Endothelial cell of umbilical vein (primary cell): Measurements from ENCODE around the gene GUCY1B1. TPM values are rescaled to one million over a fixed set of nuclear protein-coding genes. Genes with fewer than 3 reads are reported as not detected.

Source experiments
- BruUV-seq: library from RNA; stranded (reverse); fragments of 400-500 nt; replicated peaks from 2 replicates; lab custom pipeline; 2021; lab: Mats Ljungman, UMichigan
- CTCF ChIA-PET: fragments of 300-600, 350-600 bp; sonication (Branson Sonifier 250); formaldehyde crosslinking; loops from one replicate; lab custom pipeline; 2021; ENCODE audit warnings: antibody characterized with exemption, inconsistent platforms; lab: Charles Lee
- POLR2A ChIA-PET: fragments of 300-600, 350-600 bp; sonication (Branson Sonifier 250); formaldehyde crosslinking; loops from one replicate; lab custom pipeline; 2021; ENCODE audit warnings: antibody characterized with exemption, inconsistent platforms; lab: Charles Lee
- DNase-seq: peaks from one replicate; pipeline ENCODE4 v3.0.0-alpha.2; 2011; ENCODE audit warnings: low read depth, low spot score
- FAIRE-seq: peaks from 2 replicates; lab custom pipeline; 2011; peaks lifted over from hg19 to GRCh38; lab: Jason Lieb, UNC
- H2AFZ ChIP-seq: 2 replicates; pipeline ENCODE4 v1.6.0; 2012; ENCODE audit warnings: low read depth, low read length, control low read depth, inconsistent platforms
- H3K27ac ChIP-seq: 2 replicates; pipeline ENCODE4 v1.5.1; 2011; ENCODE audit warnings: low read depth, mild to moderate bottlenecking, control low read depth, low read length, moderate library complexity; ENCODE audit not compliant: insufficient read depth
- H3K27me3 ChIP-seq, 2 experiments: 2 replicates each; pipeline versions ENCODE4 v1.6.0 to v1.6.1; 2011; ENCODE audit warnings: low read length in 2 of 2, mixed read lengths in 1 of 2; ENCODE audit not compliant: control insufficient read depth in 2 of 2, insufficient read depth in 2 of 2
- H3K36me3 ChIP-seq, 2 experiments: 2 replicates in 1 of 2; 3 replicates in 1 of 2; pipeline ENCODE4 v1.5.1; 2011; ENCODE audit warnings: low read length in 2 of 2, mild to moderate bottlenecking in 1 of 2, moderate library complexity in 1 of 2; ENCODE audit not compliant: control insufficient read depth in 2 of 2, insufficient read depth in 2 of 2; ENCODE audit errors: extremely low read depth in 1 of 2
- H3K4me1 ChIP-seq: 3 replicates; pipeline ENCODE4 v1.5.1; 2011; ENCODE audit warnings: mild to moderate bottlenecking, low read length; ENCODE audit not compliant: control insufficient read depth, insufficient read depth; ENCODE audit errors: extremely low read depth
- H3K4me2 ChIP-seq: 2 replicates; pipeline ENCODE4 v1.6.1; 2011; ENCODE audit warnings: low read length, control low read depth, mixed read lengths; ENCODE audit not compliant: insufficient read depth
- H3K4me3 ChIP-seq, 3 experiments: fragments of 200-600 bp in 1 of 3; sonication (generic), shearing (Covaris generic) in 1 of 3; replicated peaks in 1 of 3; 2 replicates each; pipeline ENCODE4 v1.5.1; 2011 to 2016; ENCODE audit warnings: control low read depth in 3 of 3, low read length in 3 of 3, mild to moderate bottlenecking in 2 of 3, inconsistent platforms in 1 of 3, low read depth in 1 of 3, moderate library complexity in 1 of 3; ENCODE audit not compliant: insufficient read depth in 1 of 3
- H3K79me2 ChIP-seq: 2 replicates; pipeline ENCODE4 v1.6.0; 2012; ENCODE audit warnings: low read length, inconsistent platforms; ENCODE audit not compliant: control insufficient read depth, insufficient read depth
- H3K9ac ChIP-seq: replicated peaks from 2 replicates; pipeline ENCODE3; 2011; ENCODE audit warnings: low read length, control low read depth; ENCODE audit not compliant: insufficient read depth; ENCODE audit errors: extremely low read depth
- H3K9me1 ChIP-seq: replicated peaks from 3 replicates; pipeline ENCODE4 v1.6.0; 2011; ENCODE audit warnings: mild to moderate bottlenecking, low read length; ENCODE audit not compliant: control insufficient read depth, insufficient read depth; ENCODE audit errors: extremely low read depth
- H3K9me3 ChIP-seq: replicated peaks from 2 replicates; pipeline ENCODE4 v1.5.1; 2012; ENCODE audit warnings: low read length, inconsistent platforms; ENCODE audit not compliant: control insufficient read depth, insufficient read depth
- H4K20me1 ChIP-seq: replicated peaks from 2 replicates; pipeline ENCODE3; 2011; ENCODE audit warnings: mild to moderate bottlenecking, low read length; ENCODE audit not compliant: control insufficient read depth, insufficient read depth; ENCODE audit errors: extremely low read depth
- CTCF ChIP-seq, 2 donors: IDR thresholded peaks; 1 replicate in 1 of 2; 2 replicates in 1 of 2; pipeline ENCODE4 v1.5.1; 2011; ENCODE audit warnings: low read length in 2 of 2, mild to moderate bottlenecking in 2 of 2, moderate library complexity in 2 of 2, control low read depth in 1 of 2, inconsistent platforms in 1 of 2, low read depth in 1 of 2; ENCODE audit not compliant: insufficient read depth in 1 of 2; ENCODE audit errors: extremely low read depth in 1 of 2
- EZH2 ChIP-seq: IDR thresholded peaks from 2 replicates; pipeline ENCODE4 v1.6.1; 2012; ENCODE audit warnings: borderline replicate concordance, low read depth, mild to moderate bottlenecking, moderate library complexity, low read length, inconsistent platforms; ENCODE audit not compliant: severe bottlenecking
- FOS ChIP-seq: IDR thresholded peaks from 2 replicates; pipeline ENCODE4 v1.6.1; 2011; ENCODE audit warnings: mild to moderate bottlenecking, low read length, moderate library complexity, borderline replicate concordance; ENCODE audit not compliant: insufficient read depth
- GATA2 ChIP-seq: IDR thresholded peaks from 2 replicates; pipeline ENCODE4 v1.7.0; 2011; ENCODE audit warnings: low read depth, mild to moderate bottlenecking, moderate library complexity, mixed read lengths, low read length; ENCODE audit not compliant: insufficient read length, insufficient read depth
- JUN ChIP-seq: IDR thresholded peaks from 2 replicates; pipeline ENCODE4 v1.6.1; 2011; ENCODE audit warnings: borderline replicate concordance, low read depth; ENCODE audit not compliant: insufficient read length, insufficient read depth
- MYC ChIP-seq: IDR thresholded peaks from one replicate; pipeline ENCODE4 v1.6.1; 2011; ENCODE audit warnings: mild to moderate bottlenecking, low read depth, low read length
- POLR2A ChIP-seq: IDR thresholded peaks from 2 replicates; pipeline ENCODE4 v1.6.1; 2012; ENCODE audit warnings: low read depth, mild to moderate bottlenecking, control low read depth, low read length
- POLR2AphosphoS5 ChIP-seq: IDR thresholded peaks from 2 replicates; pipeline ENCODE4 v1.6.1; 2012; ENCODE audit warnings: low read depth, mild to moderate bottlenecking, control low read depth, low read length, moderate library complexity; ENCODE audit not compliant: insufficient read depth
- dilution Hi-C: fragments of 300-500 bp; cut with MboI; formaldehyde crosslinking; loops from one replicate; pipeline ENCODE4 v1.15.0; 2019; ENCODE audit warnings: low sequenced_read_pairs; ENCODE audit not compliant: extremely low pct_ligation_motif_present
- intact Hi-C: fragments of 100-400 bp; cut with micrococcal nuclease; formaldehyde crosslinking; loops from one replicate; pipeline ENCODE4 v1.10.0; 2022
- polyA plus RNA-seq, 4 experiments: library from polyadenylated mRNA; depleted of rRNA in 3 of 4; stranded (reverse) in 3 of 4; unstranded in 1 of 4; fragments of >200 nt; gene quantifications; 2 replicates each; pipeline versions ENCODE4 v1.2.1 to v1.2.3, GENCODE V29; 2011 to 2012; ENCODE audit warnings: missing spikeins in 1 of 4
- total RNA-seq: library from RNA; stranded (reverse); gene quantifications from 2 replicates; pipeline ENCODE4 v1.2.3, GENCODE V29; 2021
- TF ChIP-seq, protein P1 (sequence below): IDR thresholded peaks from 2 replicates; pipeline ENCODE4 v1.6.1; 2011; ENCODE audit not compliant: insufficient read depth, insufficient read length

GUCY1B1 gene
- total and polyA plus RNA-seq, 2 donors (not counting 3 experiments of a cell fraction or from before 2014, with no cell fraction given): 1.9 to 4.7 TPM

GRCh38 chr4:155842080-155842479 lies 83.3 kb downstream of the GUCY1B1 start:
- Histone ChIP-seq H3K4me2 (no peak overlapping the region), H3K27me3 (no peaks in the 10 kb centered on the region), H2AFZ (no peak overlapping the region), H3K4me3 (no peak overlapping the region), H3K9me1 (no peaks in the 10 kb centered on the region), H3K9me3 (no peaks in the 10 kb centered on the region), H3K27ac (no peak overlapping the region), H3K9ac (no peak overlapping the region), H3K79me2 (no peaks in the 10 kb centered on the region), H3K4me1 (no peaks in the 10 kb centered on the region), H4K20me1 (no peaks in the 10 kb centered on the region), H3K36me3 (no peaks in the 10 kb centered on the region)
- dilution Hi-C loops (no loop called here), intact Hi-C loops (no loop called here)
- POLR2A ChIA-PET: no interaction called here
- TF ChIP-seq, protein P1, sequence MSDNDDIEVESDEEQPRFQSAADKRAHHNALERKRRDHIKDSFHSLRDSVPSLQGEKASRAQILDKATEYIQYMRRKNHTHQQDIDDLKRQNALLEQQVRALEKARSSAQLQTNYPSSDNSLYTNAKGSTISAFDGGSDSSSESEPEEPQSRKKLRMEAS: no peak
- TF ChIP-seq CTCF (IDR thresholded peaks at IDR 0.05; ENCODE audit: extremely low read depth in 1 of 2, insufficient read depth in 1 of 2, low read depth in 1 of 2, low read length in 2 of 2) (no peak), JUN (no peak), FOS (no peak), EZH2 (no peak), POLR2A (no peak), MYC (no peak), POLR2AphosphoS5 (no peak), GATA2 (no peak)
- no TSS peak for BruUV-seq
- FAIRE-seq: no peak
- CTCF ChIA-PET: no interaction called here
- no peak for DNase-seq
